HCT116 (cell line): ENCODE data around the gene GOLGA2. TPM values are rescaled to one million over a fixed set of nuclear protein-coding genes. Genes with fewer than 3 reads are reported as not detected.

Source experiments
- ATAC-seq: fragments of 200-7000 bp; cut with Tn5 transposase; 2 replicates; pipeline ENCODE4 v1.9.1; 2020; ENCODE audit warnings: mild to moderate bottlenecking, moderate library complexity
- BruUV-seq: library from RNA; stranded (reverse); fragments of 400-500 nt; replicated peaks from 2 replicates; lab custom pipeline; 2021; lab: Mats Ljungman, UMichigan
- CTCF ChIA-PET: fragments of 300-600 bp; sonication (Branson Sonifier 250); formaldehyde crosslinking; loops from one replicate; lab custom pipeline; 2021; ENCODE audit warnings: antibody characterized with exemption; lab: Charles Lee
- POLR2A ChIA-PET: fragments of 300-600, 350-600 bp; sonication (Branson Sonifier 250); formaldehyde crosslinking; loops from one replicate; lab custom pipeline; 2021; ENCODE audit warnings: antibody characterized with exemption; lab: Charles Lee
- RAD21 ChIA-PET, 2 experiments: fragments of 300-600 bp; sonication (Branson Sonifier 250); formaldehyde crosslinking; loops; one replicate each; lab custom pipeline; 2023; ENCODE audit warnings: low total read pairs in 2 of 2; ENCODE audit not compliant: uncharacterized antibody in 2 of 2, unreplicated experiment in 2 of 2, low non-redundant PET in 1 of 2; lab: Charles Lee
- DNase-seq: peaks from one replicate; pipeline ENCODE4 v3.0.0-alpha.2; 2010; ENCODE audit warnings: low read depth, low spot score
- H2AFZ ChIP-seq: fragments of 200-600 bp; shearing (Covaris generic), sonication (generic); 2 replicates; pipeline ENCODE4 v1.6.1; 2017; ENCODE audit warnings: low read depth, mixed run types, mixed read lengths, antibody characterized with exemption, low read length; ENCODE audit not compliant: poor library complexity, severe bottlenecking
- H3K27ac ChIP-seq: 2 replicates; pipeline ENCODE4 v1.5.1; 2012; ENCODE audit warnings: low read depth, low read length
- H3K27me3 ChIP-seq: fragments of 200-600 bp; sonication (generic); 2 replicates; pipeline ENCODE4 v1.6.1; 2016; ENCODE audit warnings: mixed run types, low read length, mixed read lengths; ENCODE audit not compliant: insufficient read depth
- H3K36me3 ChIP-seq, 2 experiments: fragments of 200-500 bp in 1 of 2; fragments of 200-600 bp in 1 of 2; sonication (Bioruptor generic) in 1 of 2; sonication (generic) in 1 of 2; 2 replicates each; pipeline versions ENCODE4 v1.5.1 to v1.6.1; 2014 to 2016; ENCODE audit warnings: low read length in 2 of 2, inconsistent platforms in 1 of 2, mixed read lengths in 1 of 2, mixed run types in 1 of 2; ENCODE audit not compliant: insufficient read depth in 2 of 2, control insufficient read depth in 1 of 2
- H3K4me1 ChIP-seq, 2 experiments: fragments of 200-600 bp in 1 of 2; sonication (generic) in 1 of 2; 2 replicates each; pipeline versions ENCODE4 v1.5.1 to v1.6.1; 2012 to 2017; ENCODE audit warnings: low read length in 2 of 2, inconsistent platforms in 1 of 2, mild to moderate bottlenecking in 1 of 2, mixed read lengths in 1 of 2, mixed run types in 1 of 2, moderate library complexity in 1 of 2; ENCODE audit not compliant: insufficient read depth in 2 of 2, control insufficient read depth in 1 of 2
- H3K4me2 ChIP-seq: fragments of 200-600 bp; sonication (generic); 2 replicates; pipeline ENCODE4 v1.6.1; 2017; ENCODE audit warnings: mixed run types, low read length, mixed read lengths
- H3K4me3 ChIP-seq, 2 experiments: fragments of 200-600 bp in 1 of 2; sonication (generic) in 1 of 2; replicated peaks in 1 of 2; 2 replicates each; pipeline ENCODE4 v1.5.1; 2011 to 2016; ENCODE audit warnings: low read length in 2 of 2, control low read depth in 1 of 2, low read depth in 1 of 2, mild to moderate bottlenecking in 1 of 2, mixed read lengths in 1 of 2, mixed run types in 1 of 2
- H3K79me2 ChIP-seq: fragments of 200-600 bp; sonication (generic); 2 replicates; pipeline ENCODE4 v1.6.1; 2017; ENCODE audit warnings: mild to moderate bottlenecking, mixed run types, low read length, moderate library complexity, mixed read lengths; ENCODE audit not compliant: insufficient read depth
- H3K9ac ChIP-seq: fragments of 200-600 bp; sonication (generic); 2 replicates; pipeline ENCODE4 v1.6.1; 2016; ENCODE audit warnings: low read length, mixed read lengths
- H3K9me2 ChIP-seq: fragments of 200-600 bp; sonication (generic), shearing (Covaris generic); 2 replicates; pipeline ENCODE4 v1.6.1; 2017; ENCODE audit warnings: mixed run types, mild to moderate bottlenecking, moderate library complexity; ENCODE audit not compliant: insufficient read depth
- H3K9me3 ChIP-seq, 2 experiments: fragments of 200-500 bp in 1 of 2; fragments of 200-600 bp in 1 of 2; sonication (Bioruptor generic) in 1 of 2; sonication (generic) in 1 of 2; 2 replicates each; pipeline ENCODE4 v1.6.1; 2014 to 2017; ENCODE audit warnings: low read length in 2 of 2, mixed read lengths in 2 of 2, inconsistent platforms in 1 of 2, low read depth in 1 of 2, mild to moderate bottlenecking in 1 of 2, mixed run types in 1 of 2, moderate library complexity in 1 of 2; ENCODE audit not compliant: control insufficient read depth in 1 of 2, insufficient read depth in 1 of 2
- H4K20me1 ChIP-seq: fragments of 200-600 bp; sonication (generic), shearing (Covaris generic); 2 replicates; pipeline ENCODE4 v1.6.1; 2017; ENCODE audit warnings: mixed run types, mild to moderate bottlenecking, moderate library complexity; ENCODE audit not compliant: insufficient read depth
- CBX3 ChIP-seq: IDR thresholded peaks from 2 replicates; pipeline ENCODE4 v1.6.1; 2012; ENCODE audit warnings: low read depth
- CEBPB ChIP-seq: IDR thresholded peaks from 2 replicates; pipeline ENCODE4 v1.6.1; 2012; ENCODE audit warnings: low read depth
- CTCF ChIP-seq, 3 experiments: fragments of 200-600 bp in 1 of 3; sonication (generic) in 1 of 3; IDR thresholded peaks in 2 of 3; conservative IDR thresholded peaks in 1 of 3; 2 replicates each; pipeline ENCODE4 v1.5.1; 2012 to 2017; ENCODE audit warnings: low read depth in 2 of 3, low read length in 2 of 3, antibody characterized with exemption in 1 of 3, borderline replicate concordance in 1 of 3, control low read depth in 1 of 3, mild to moderate bottlenecking in 1 of 3, mixed read lengths in 1 of 3, mixed run types in 1 of 3, moderate library complexity in 1 of 3; ENCODE audit not compliant: insufficient read depth in 1 of 3
- EZH2 ChIP-seq: fragments of 200-600 bp; sonication (generic); IDR thresholded peaks from 2 replicates; pipeline ENCODE4 v1.6.1; 2017; ENCODE audit warnings: antibody characterized with exemption, mixed run types
- EZH2phosphoT487 ChIP-seq: fragments of 200-600 bp; IDR thresholded peaks from 2 replicates; pipeline ENCODE4 v1.6.1; 2018; ENCODE audit warnings: antibody characterized with exemption, borderline replicate concordance
- FOSL1 ChIP-seq: IDR thresholded peaks from 2 replicates; pipeline ENCODE4 v1.6.1; 2012; ENCODE audit warnings: low read depth
- MAX ChIP-seq: IDR thresholded peaks from 2 replicates; pipeline ENCODE4 v1.6.1; 2012
- POLR2AphosphoS5 ChIP-seq: IDR thresholded peaks from 2 replicates; pipeline ENCODE4 v1.6.1; 2011; ENCODE audit warnings: mild to moderate bottlenecking, low read depth, low read length, moderate library complexity
- SP1 ChIP-seq: IDR thresholded peaks from 2 replicates; pipeline ENCODE4 v1.6.1; 2012; ENCODE audit warnings: low read depth
- YY1 ChIP-seq: IDR thresholded peaks from 2 replicates; pipeline ENCODE4 v1.6.1; 2011; ENCODE audit warnings: low read length, low read depth, moderate library complexity, mild to moderate bottlenecking; ENCODE audit not compliant: insufficient replicate concordance; ENCODE audit errors: extremely low read depth
- ZBTB33 ChIP-seq: IDR thresholded peaks from 2 replicates; pipeline ENCODE4 v1.6.1; 2011; ENCODE audit warnings: mild to moderate bottlenecking, low read length, moderate library complexity; ENCODE audit not compliant: insufficient replicate concordance; ENCODE audit errors: extremely low read depth
- intact Hi-C: fragments of 100-400 bp; cut with micrococcal nuclease; formaldehyde crosslinking; loops from 2 replicates; pipeline ENCODE4 v1.10.0; 2022
- total RNA-seq: library from RNA; stranded (reverse); gene quantifications from one replicate; pipeline ENCODE4 v1.2.1, GENCODE V29; 2021; ENCODE audit not compliant: unreplicated experiment

GOLGA2 gene
- total RNA-seq, 1 experiment from 2014 or later = 67.0 TPM

- Histone ChIP-seq H3K27ac (peak overlapping the region; percentile 84; the same call in 1 of the 2 replicates), H3K4me3 (peak overlapping the region; percentile 72 to 74), H3K4me2 (peak overlapping the region; percentile 91), H2AFZ (no peak overlapping the region), H3K9ac (peak overlapping the region; percentile 94), H3K27me3 (no peaks in the 10 kb centered on the region), H3K9me2 (no peaks in the 10 kb centered on the region), H3K9me3 (no peaks in the 10 kb centered on the region), H3K36me3 (peaks cover 0 to 1% of the 10 kb centered on the region in 2 experiments; a peak in 1 of 4 replicates), H4K20me1 (no peaks in the 10 kb centered on the region), H3K79me2 (peaks cover 11% of the 10 kb centered on the region), H3K4me1 (peaks cover 8 to 29% of the 10 kb centered on the region in 2 experiments; a peak in 3 of 4 replicates)
- BruUV-seq = TSS peak; percentile 63
- DNase-seq = no peak
- no peak for ATAC-seq
- ChIA-PET RAD21 (no interaction called here), POLR2A (interaction anchor here (1.0 kb wide), 1 partner anchor 19 kb away, joined by 3 read pairs; no protein-coding TSS in a partner anchor), CTCF (no interaction called here)
- TF ChIP-seq CEBPB (no peak), EZH2 (no peak), SP1 (no peak), CBX3 (no peak), CTCF (IDR thresholded peaks at IDR 0.05 in 2 of 3, conservative IDR thresholded peaks at IDR 0.05 in 1 of 3; ENCODE audit: borderline replicate concordance in 1 of 3, insufficient read depth in 1 of 3, low read depth in 2 of 3, low read length in 2 of 3) (no peak), EZH2phosphoT487 (no peak), ZBTB33 (no peak), YY1 (no peak), POLR2AphosphoS5 (no peak), FOSL1 (no peak), MAX (no peak)
- intact Hi-C loops = no loop called here
These were observed 24.1 kb downstream of the GOLGA2 start for GRCh38 chr9:128251732-128252100.
